Measurements from ENCODE around the gene RPA3.

The RPA3 gene

DNA sequence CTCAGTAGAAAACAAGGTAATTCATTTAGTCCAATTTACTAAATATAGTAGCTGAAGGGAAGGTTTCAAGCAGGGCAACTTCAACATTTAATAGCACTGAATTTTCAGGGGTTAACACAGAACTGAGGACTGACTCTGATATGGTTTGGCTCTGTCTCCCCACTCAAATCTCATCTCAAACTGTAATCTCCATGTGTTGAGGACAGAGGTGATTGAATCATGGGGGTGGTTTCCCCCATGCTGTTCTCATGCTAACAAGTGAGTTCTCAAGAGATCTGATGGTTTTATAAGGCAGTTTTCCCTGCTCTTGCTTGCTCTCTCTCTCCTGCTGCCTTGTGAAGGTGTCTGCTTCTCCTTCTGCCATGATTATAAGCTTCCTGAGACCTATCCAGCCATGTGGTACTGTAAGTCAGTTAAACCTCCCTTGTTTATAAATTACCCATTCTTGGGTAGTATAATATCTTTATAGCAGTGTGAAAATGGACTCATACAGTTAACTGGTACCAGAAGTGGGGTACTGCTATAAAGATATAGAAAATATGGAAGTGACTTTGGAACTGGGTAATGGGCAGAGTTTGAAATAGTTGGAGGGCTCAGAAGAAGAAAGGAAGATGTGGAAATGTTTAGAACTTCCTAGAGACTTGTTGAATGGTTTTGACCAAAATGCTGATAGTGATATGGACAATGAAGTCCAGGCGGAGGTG is 87.6 kb downstream of the RPA3 start:
- H3K4me3 ChIP-seq (ENCODE audit: low read length in 2 of 2): no peak overlapping the region
- peaks cover 0 to 2% of the 10 kb centered on the region in 2 donors for H3K9me3 ChIP-seq (ENCODE audit: control insufficient read depth in 2 of 2, low read length in 2 of 2)
- H3K4me1 ChIP-seq (ENCODE audit: control insufficient read depth, insufficient read depth, low read length): no peaks in the 10 kb centered on the region
- H3K9ac ChIP-seq (ENCODE audit: low read length in 2 of 2): no peak overlapping the region
- no peak overlapping the region for H3K27ac ChIP-seq (ENCODE audit: low read length)
- H3K27me3 ChIP-seq (ENCODE audit: control insufficient read depth in 1 of 2, insufficient read depth in 2 of 2, low read length in 2 of 2): no peaks in the 10 kb centered on the region
- no peaks in the 10 kb centered on the region for H3K36me3 ChIP-seq (ENCODE audit: control insufficient read depth in 2 of 2, insufficient read depth in 2 of 2, low read length in 2 of 2)

DNA sequence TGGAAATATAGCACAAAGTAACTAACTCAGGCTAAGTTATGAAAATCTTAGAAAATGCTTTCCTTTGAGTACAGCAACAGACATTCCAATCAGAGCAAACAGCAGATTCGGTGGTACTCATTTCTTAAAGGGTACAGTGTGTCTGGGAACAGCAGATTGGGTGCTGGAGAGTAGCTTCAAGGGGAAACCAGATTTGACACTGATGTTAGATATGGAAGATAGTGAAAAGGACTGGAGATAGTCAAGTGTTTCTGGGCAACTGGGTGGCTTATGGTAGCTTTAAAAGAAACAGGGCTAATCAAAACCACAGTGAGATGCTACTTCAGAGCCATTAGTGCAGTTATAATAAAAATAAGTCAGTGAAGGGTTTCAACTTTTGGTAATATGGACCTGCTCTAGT is 89.9 kb downstream of the RPA3 start:
- no peak overlapping the region for H3K9ac ChIP-seq (ENCODE audit: low read length in 2 of 2)
- peaks cover 0 to 2% of the 10 kb centered on the region in 2 donors for H3K9me3 ChIP-seq (ENCODE audit: control insufficient read depth in 2 of 2, low read length in 2 of 2)
- H3K4me3 ChIP-seq (ENCODE audit: low read length in 2 of 2): no peak overlapping the region
- no peaks in the 10 kb centered on the region for H3K36me3 ChIP-seq (ENCODE audit: control insufficient read depth in 2 of 2, insufficient read depth in 2 of 2, low read length in 2 of 2)
- H3K4me1 ChIP-seq (ENCODE audit: control insufficient read depth, insufficient read depth, low read length): no peaks in the 10 kb centered on the region
- no peak overlapping the region for H3K27ac ChIP-seq (ENCODE audit: low read length)
- H3K27me3 ChIP-seq (ENCODE audit: control insufficient read depth in 1 of 2, insufficient read depth in 2 of 2, low read length in 2 of 2): no peaks in the 10 kb centered on the region

DNA sequence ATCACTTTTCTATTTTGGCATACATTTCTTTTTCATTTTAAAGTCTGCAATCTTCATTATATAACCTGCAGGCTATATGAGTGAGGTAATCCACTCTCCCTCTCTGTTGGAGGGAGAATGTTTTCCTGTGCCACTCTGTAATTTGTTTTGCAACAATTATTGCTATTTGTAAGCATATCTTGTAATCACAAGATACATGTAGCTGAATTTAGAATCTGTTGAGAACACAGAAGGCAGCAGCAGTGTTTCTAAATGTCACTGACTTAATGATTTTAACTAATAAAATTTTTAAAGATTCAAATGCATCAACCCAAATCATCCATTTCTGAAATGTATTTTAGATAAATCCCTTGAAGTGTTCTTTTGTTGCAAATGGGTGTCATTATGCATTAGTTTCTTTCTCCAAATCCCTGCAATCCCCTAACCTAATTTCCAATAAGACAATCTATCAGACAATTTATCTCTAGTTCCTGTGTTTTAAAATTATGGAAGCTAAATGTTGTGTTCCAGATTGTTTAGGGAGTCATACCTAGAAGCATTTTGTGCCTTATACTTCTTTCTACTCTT is 97.7 kb downstream of the RPA3 start:
- H3K9me3 ChIP-seq (ENCODE audit: control insufficient read depth in 2 of 2, low read length in 2 of 2): no peaks in the 10 kb centered on the region
- H3K27ac ChIP-seq (ENCODE audit: low read length): no peak overlapping the region
- H3K9ac ChIP-seq (ENCODE audit: low read length in 2 of 2): no peak overlapping the region

DNA sequence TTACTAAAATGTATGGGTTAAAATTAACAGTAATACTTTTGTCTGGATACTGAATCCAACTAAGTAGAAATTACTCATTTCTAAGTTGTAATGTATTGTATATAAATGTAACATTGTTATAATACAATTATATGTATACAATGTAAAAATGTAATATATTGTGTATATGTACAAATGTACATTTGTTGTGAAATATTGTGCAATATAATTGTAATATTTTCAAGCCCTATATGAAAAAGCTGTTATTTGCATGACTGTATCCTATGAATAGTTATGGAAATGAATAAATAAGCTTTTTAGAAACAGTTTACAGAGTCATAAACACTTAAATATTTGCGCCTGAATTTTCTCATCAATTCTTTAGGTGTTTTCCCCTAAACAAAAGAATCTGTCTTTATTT is 98.2 kb downstream of the RPA3 start:
- H3K9me3 ChIP-seq (ENCODE audit: control insufficient read depth in 2 of 2, low read length in 2 of 2): no peaks in the 10 kb centered on the region
- no peak overlapping the region for H3K9ac ChIP-seq (ENCODE audit: low read length in 2 of 2)
- no peaks in the 10 kb centered on the region for H3K36me3 ChIP-seq (ENCODE audit: control insufficient read depth in 2 of 2, insufficient read depth in 2 of 2, low read length in 2 of 2)
- H3K27me3 ChIP-seq (ENCODE audit: control insufficient read depth in 1 of 2, insufficient read depth in 2 of 2, low read length in 2 of 2): no peaks in the 10 kb centered on the region
- no peak overlapping the region for H3K27ac ChIP-seq (ENCODE audit: low read length)
- no peak overlapping the region for H3K4me3 ChIP-seq (ENCODE audit: low read length in 2 of 2)
- no peaks in the 10 kb centered on the region for H3K4me1 ChIP-seq (ENCODE audit: control insufficient read depth, insufficient read depth, low read length)

More for the DNA sequence above, 97.7 kb downstream of the RPA3 start:
- no peaks in the 10 kb centered on the region for H3K27me3 ChIP-seq (ENCODE audit: control insufficient read depth in 1 of 2, insufficient read depth in 2 of 2, low read length in 2 of 2)
- H3K4me1 ChIP-seq (ENCODE audit: control insufficient read depth, insufficient read depth, low read length): no peaks in the 10 kb centered on the region
- no peaks in the 10 kb centered on the region for H3K36me3 ChIP-seq (ENCODE audit: control insufficient read depth in 2 of 2, insufficient read depth in 2 of 2, low read length in 2 of 2)
- H3K4me3 ChIP-seq (ENCODE audit: low read length in 2 of 2): no peak overlapping the region

DNA sequence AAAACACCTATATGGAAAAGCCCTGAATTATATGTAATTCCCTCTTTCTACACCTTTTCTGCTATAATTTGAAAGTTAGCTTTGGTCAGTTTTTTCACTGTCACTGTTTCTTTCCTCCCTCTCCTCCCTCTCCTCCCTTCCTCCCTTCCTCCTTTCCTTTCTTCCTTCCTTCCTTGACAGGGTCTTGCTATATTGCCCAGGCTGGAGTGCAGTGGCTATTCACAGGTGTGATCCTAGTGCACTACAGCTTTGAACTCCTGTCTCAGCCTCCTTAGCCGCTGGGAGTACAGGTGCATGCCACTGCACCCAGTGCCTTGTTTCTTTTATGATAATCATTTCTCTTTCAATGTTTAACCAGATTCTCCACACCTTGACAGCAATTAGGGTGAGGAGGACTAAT is 100.0 kb downstream of the RPA3 start:
- no peak overlapping the region for H3K9ac ChIP-seq (ENCODE audit: low read length in 2 of 2)
- H3K36me3 ChIP-seq (ENCODE audit: control insufficient read depth in 2 of 2, insufficient read depth in 2 of 2, low read length in 2 of 2): no peaks in the 10 kb centered on the region
- H3K27ac ChIP-seq (ENCODE audit: low read length): no peak overlapping the region
- no peaks in the 10 kb centered on the region for H3K4me1 ChIP-seq (ENCODE audit: control insufficient read depth, insufficient read depth, low read length)
- H3K4me3 ChIP-seq (ENCODE audit: low read length in 2 of 2): no peak overlapping the region
- H3K27me3 ChIP-seq (ENCODE audit: control insufficient read depth in 1 of 2, insufficient read depth in 2 of 2, low read length in 2 of 2): no peaks in the 10 kb centered on the region
- no peaks in the 10 kb centered on the region for H3K9me3 ChIP-seq (ENCODE audit: control insufficient read depth in 2 of 2, low read length in 2 of 2)

DNA sequence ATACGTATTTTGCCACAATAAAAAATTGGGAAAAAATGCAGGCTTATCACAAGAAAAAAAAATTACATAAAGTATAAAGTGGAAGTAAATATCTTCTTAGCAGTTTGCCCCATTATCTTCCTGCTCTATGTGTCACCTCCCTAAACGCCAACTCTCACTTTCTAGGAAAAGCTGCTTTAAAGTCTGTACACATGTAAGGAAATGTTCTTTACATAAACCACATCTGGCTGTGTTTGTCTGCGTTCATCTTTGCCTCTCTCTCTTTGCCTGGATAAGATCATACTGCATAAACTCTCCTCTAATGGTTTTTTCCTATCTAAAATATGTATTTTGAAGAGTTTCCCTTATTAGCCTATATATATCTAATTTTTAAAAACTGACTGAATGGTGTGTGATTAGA is 100.9 kb downstream of the RPA3 start:
- Histone ChIP-seq H3K36me3 (ENCODE audit: control insufficient read depth in 2 of 2, insufficient read depth in 2 of 2, low read length in 2 of 2) (no peaks in the 10 kb centered on the region), H3K4me1 (ENCODE audit: control insufficient read depth, insufficient read depth, low read length) (no peaks in the 10 kb centered on the region), H3K27ac (ENCODE audit: low read length) (no peak overlapping the region), H3K4me3 (ENCODE audit: low read length in 2 of 2) (no peak overlapping the region), H3K9ac (ENCODE audit: low read length in 2 of 2) (no peak overlapping the region), H3K9me3 (ENCODE audit: control insufficient read depth in 2 of 2, low read length in 2 of 2) (no peaks in the 10 kb centered on the region), H3K27me3 (ENCODE audit: control insufficient read depth in 1 of 2, insufficient read depth in 2 of 2, low read length in 2 of 2) (no peaks in the 10 kb centered on the region)

DNA sequence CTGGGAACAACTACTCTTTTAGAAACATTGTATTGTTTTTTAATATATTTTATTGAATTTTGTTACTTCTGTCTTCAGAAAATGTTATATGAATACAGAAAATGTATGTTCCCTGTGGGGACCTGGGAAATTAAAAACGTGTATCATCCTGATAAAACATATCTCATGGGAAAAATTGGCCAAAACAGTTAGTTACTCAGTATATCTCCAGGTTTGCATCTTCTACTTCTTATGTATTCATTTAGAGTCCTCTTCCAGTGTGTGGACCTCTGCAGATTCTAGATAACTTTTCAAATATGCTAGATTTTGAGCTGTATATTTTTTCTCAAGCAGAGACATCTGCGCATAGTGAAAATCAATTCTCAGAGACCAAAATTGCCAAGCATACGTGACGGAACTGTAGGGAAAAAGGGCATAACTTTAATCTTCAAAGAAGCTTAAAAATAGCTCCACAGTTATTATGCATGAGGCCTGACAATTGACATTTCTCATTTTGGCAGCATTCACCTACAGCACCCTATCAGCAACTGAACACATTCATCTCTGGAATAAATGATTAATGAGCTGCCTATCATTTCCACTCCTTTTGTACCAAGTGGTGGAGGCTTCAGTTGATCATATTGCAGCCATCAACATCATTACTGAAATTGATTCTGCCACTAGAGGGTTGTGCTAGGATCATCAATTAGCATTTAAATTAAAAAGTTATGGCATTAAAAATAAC is 104.2 kb downstream of the RPA3 start:
- Histone ChIP-seq H3K27me3 (ENCODE audit: control insufficient read depth in 1 of 2, insufficient read depth in 2 of 2, low read length in 2 of 2) (no peaks in the 10 kb centered on the region), H3K4me1 (ENCODE audit: control insufficient read depth, insufficient read depth, low read length) (no peaks in the 10 kb centered on the region), H3K9ac (ENCODE audit: low read length in 2 of 2) (no peak overlapping the region), H3K9me3 (ENCODE audit: control insufficient read depth in 2 of 2, low read length in 2 of 2) (no peaks in the 10 kb centered on the region), H3K4me3 (ENCODE audit: low read length in 2 of 2) (no peak overlapping the region), H3K36me3 (ENCODE audit: control insufficient read depth in 2 of 2, insufficient read depth in 2 of 2, low read length in 2 of 2) (no peaks in the 10 kb centered on the region), H3K27ac (ENCODE audit: low read length) (no peak overlapping the region)

DNA sequence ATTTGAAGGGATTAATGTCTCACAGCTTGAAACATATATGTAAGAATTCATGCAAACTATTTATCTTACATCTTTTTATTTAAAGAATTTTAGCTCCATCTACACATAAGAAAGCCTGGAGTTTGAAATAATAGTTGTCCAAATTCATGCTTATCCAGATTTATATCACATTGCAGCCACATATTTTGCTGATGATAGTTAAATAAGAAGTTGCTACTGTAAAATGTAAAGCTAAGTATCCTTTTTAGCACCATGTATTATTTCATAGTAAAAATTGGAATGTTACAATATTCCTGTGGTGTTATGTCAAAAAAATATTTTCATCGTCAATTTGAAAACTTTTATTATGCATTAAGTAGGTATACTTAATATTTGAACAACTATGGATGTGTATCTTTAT is 105.2 kb downstream of the RPA3 start:
- Histone ChIP-seq H3K4me3 (ENCODE audit: low read length in 2 of 2) (no peak overlapping the region), H3K9me3 (ENCODE audit: control insufficient read depth in 2 of 2, low read length in 2 of 2) (no peaks in the 10 kb centered on the region), H3K4me1 (ENCODE audit: control insufficient read depth, insufficient read depth, low read length) (no peaks in the 10 kb centered on the region), H3K9ac (ENCODE audit: low read length in 2 of 2) (no peak overlapping the region), H3K36me3 (ENCODE audit: control insufficient read depth in 2 of 2, insufficient read depth in 2 of 2, low read length in 2 of 2) (peaks cover 0 to 3% of the 10 kb centered on the region in 2 donors), H3K27me3 (ENCODE audit: control insufficient read depth in 1 of 2, insufficient read depth in 2 of 2, low read length in 2 of 2) (no peaks in the 10 kb centered on the region), H3K27ac (ENCODE audit: low read length) (no peak overlapping the region)

DNA sequence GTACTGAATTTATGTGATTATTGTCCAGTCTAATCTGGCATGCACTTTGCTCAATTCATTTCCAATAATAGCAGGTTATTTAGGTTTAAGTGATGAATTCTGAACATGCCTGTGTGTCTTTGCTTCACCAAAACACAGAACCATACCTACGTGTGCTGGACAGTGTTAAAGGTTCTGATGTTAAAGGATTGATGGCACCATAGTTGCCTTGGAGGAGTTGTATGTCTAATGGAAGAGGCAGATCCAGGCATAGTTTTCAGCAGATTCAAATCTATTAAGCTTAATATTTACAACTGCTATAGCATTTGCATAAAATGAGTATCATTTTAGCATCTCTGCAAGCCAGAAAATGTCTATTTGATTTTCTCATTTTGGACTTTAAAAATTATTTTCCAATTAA is 105.9 kb downstream of the RPA3 start:
- Histone ChIP-seq H3K9ac (ENCODE audit: low read length in 2 of 2) (no peak overlapping the region), H3K4me3 (ENCODE audit: low read length in 2 of 2) (no peak overlapping the region), H3K36me3 (ENCODE audit: control insufficient read depth in 2 of 2, insufficient read depth in 2 of 2, low read length in 2 of 2) (peaks cover 0 to 6% of the 10 kb centered on the region in 2 donors), H3K4me1 (ENCODE audit: control insufficient read depth, insufficient read depth, low read length) (no peaks in the 10 kb centered on the region), H3K27ac (ENCODE audit: low read length) (no peak overlapping the region), H3K9me3 (ENCODE audit: control insufficient read depth in 2 of 2, low read length in 2 of 2) (no peaks in the 10 kb centered on the region), H3K27me3 (ENCODE audit: control insufficient read depth in 1 of 2, insufficient read depth in 2 of 2, low read length in 2 of 2) (no peaks in the 10 kb centered on the region)

DNA sequence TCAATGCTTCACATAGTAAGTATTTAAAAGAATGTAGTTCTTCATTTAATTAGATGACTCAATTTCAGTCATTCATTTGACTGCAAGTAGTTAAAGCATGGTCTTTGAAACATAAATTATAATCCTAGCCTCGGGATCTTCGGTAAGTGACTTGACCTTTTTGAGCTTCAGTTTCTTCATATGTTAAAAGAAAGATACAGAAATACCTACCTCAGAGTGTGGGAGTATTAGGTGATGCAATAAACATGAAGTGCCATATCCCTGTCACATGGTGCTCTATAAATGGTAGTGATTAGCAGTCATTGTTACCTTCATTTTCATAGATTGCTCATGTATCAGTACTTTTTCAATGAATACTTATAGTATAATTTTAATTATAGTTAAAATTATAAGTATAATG is 109.1 kb downstream of the RPA3 start:
- no peaks in the 10 kb centered on the region for H3K4me1 ChIP-seq (ENCODE audit: control insufficient read depth, insufficient read depth, low read length)
- no peak overlapping the region for H3K9ac ChIP-seq (ENCODE audit: low read length in 2 of 2)
- H3K27ac ChIP-seq (ENCODE audit: low read length): no peak overlapping the region
- H3K27me3 ChIP-seq (ENCODE audit: control insufficient read depth in 1 of 2, insufficient read depth in 2 of 2, low read length in 2 of 2): no peaks in the 10 kb centered on the region
- no peaks in the 10 kb centered on the region for H3K9me3 ChIP-seq (ENCODE audit: control insufficient read depth in 2 of 2, low read length in 2 of 2)
- H3K4me3 ChIP-seq (ENCODE audit: low read length in 2 of 2): no peak overlapping the region
- peaks cover 8 to 9% of the 10 kb centered on the region in 2 donors for H3K36me3 ChIP-seq (ENCODE audit: control insufficient read depth in 2 of 2, insufficient read depth in 2 of 2, low read length in 2 of 2)

DNA sequence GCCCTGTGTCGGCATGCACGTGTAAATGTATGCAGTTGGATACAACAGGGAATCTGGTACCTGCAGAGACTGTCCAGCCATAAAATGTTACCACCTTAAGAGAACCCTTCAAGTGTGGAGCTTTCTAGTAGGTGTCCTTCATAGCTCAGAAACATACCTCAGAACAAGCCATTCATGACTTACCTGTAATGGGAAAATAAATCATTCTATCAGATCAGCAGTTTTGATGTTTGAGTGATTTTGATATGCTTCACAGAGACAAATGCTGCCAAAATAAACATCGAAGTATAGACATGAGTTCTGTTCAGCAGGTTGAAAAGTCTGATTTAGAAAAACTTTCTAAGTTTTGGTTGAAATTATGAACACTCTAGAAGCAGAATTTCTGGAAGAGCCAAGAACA is 111.4 kb downstream of the RPA3 start:
- Histone ChIP-seq H3K27ac (ENCODE audit: low read length) (no peak overlapping the region), H3K9ac (ENCODE audit: low read length in 2 of 2) (no peak overlapping the region)

More for the DNA sequence above, 111.4 kb downstream of the RPA3 start:
- Histone ChIP-seq H3K36me3 (ENCODE audit: control insufficient read depth in 2 of 2, insufficient read depth in 2 of 2, low read length in 2 of 2) (peaks cover 8 to 9% of the 10 kb centered on the region in 2 donors), H3K27me3 (ENCODE audit: control insufficient read depth in 1 of 2, insufficient read depth in 2 of 2, low read length in 2 of 2) (no peaks in the 10 kb centered on the region), H3K9me3 (ENCODE audit: control insufficient read depth in 2 of 2, low read length in 2 of 2) (no peaks in the 10 kb centered on the region), H3K4me3 (ENCODE audit: low read length in 2 of 2) (no peak overlapping the region), H3K4me1 (ENCODE audit: control insufficient read depth, insufficient read depth, low read length) (no peaks in the 10 kb centered on the region)
